H1 (cell line): Measurements from ENCODE around the gene ARHGAP4. TPM values are rescaled to one million over a fixed set of nuclear protein-coding genes. Genes with fewer than 3 reads are reported as not detected.

Source experiments
- CTCF ChIA-PET: fragments of 300-600 bp; sonication (Branson Sonifier 250); formaldehyde crosslinking; loops from one replicate; lab custom pipeline; 2021; ENCODE audit not compliant: partially characterized antibody; lab: Charles Lee
- POLR2A ChIA-PET: fragments of 300-600 bp; sonication (Branson Sonifier 250); formaldehyde crosslinking; loops from one replicate; lab custom pipeline; 2021; ENCODE audit warnings: inconsistent platforms; ENCODE audit not compliant: partially characterized antibody; lab: Charles Lee
- DNase-seq, 2 experiments: peaks; one replicate each; pipeline versions ENCODE4 v3.0.0 to v3.0.0-alpha.2; 2010 to 2022; ENCODE audit warnings: low spot score in 2 of 2, low read depth in 1 of 2, mixed read lengths in 1 of 2
- FAIRE-seq: peaks from 2 replicates; lab custom pipeline; 2011; peaks lifted over from hg19 to GRCh38; lab: Jason Lieb, UNC
- H2AFZ ChIP-seq: 2 replicates; pipeline ENCODE4 v1.8.1; 2012; ENCODE audit warnings: low read length, inconsistent platforms
- H2AK5ac ChIP-seq: 2 replicates; pipeline ENCODE4 v1.6.1; 2013; ENCODE audit warnings: low read depth, low read length
- H2BK120ac ChIP-seq: replicated peaks from 2 replicates; pipeline ENCODE3; 2013; ENCODE audit warnings: low read depth, low read length, inconsistent platforms
- H2BK12ac ChIP-seq: 2 replicates; pipeline ENCODE4 v1.6.1; 2013; ENCODE audit warnings: low read depth, low read length
- H2BK15ac ChIP-seq: 2 replicates; pipeline ENCODE4 v1.6.1; 2013; ENCODE audit warnings: low read length
- H2BK20ac ChIP-seq: 2 replicates; pipeline ENCODE4 v1.6.1; 2013; ENCODE audit warnings: low read length
- H2BK5ac ChIP-seq: 2 replicates; pipeline ENCODE4 v1.6.1; 2013; ENCODE audit warnings: low read depth, low read length
- H3K14ac ChIP-seq: 2 replicates; pipeline ENCODE4 v1.6.1; 2013; ENCODE audit warnings: inconsistent platforms; ENCODE audit not compliant: insufficient read length
- H3K18ac ChIP-seq: 2 replicates; pipeline ENCODE4 v1.6.1; 2013; ENCODE audit warnings: low read length; ENCODE audit errors: extremely low read depth
- H3K23ac ChIP-seq: 2 replicates; pipeline ENCODE4 v1.6.1; 2013; ENCODE audit warnings: inconsistent platforms; ENCODE audit not compliant: insufficient read length
- H3K23me2 ChIP-seq: 2 replicates; pipeline ENCODE4 v1.6.1; 2013; ENCODE audit warnings: low read depth, low read length
- H3K27ac ChIP-seq: 2 replicates; pipeline ENCODE4 v1.6.1; 2011; ENCODE audit warnings: low read depth, low read length, inconsistent platforms
- H3K27me3 ChIP-seq, 4 experiments: replicated peaks in 1 of 4; 1 replicate in 1 of 4; 2 replicates in 3 of 4; pipeline versions ENCODE4 v1.6.1 to v1.8.1; 2011 to 2013; ENCODE audit warnings: low read length in 3 of 4, mild to moderate bottlenecking in 3 of 4, inconsistent platforms in 2 of 4, mixed read lengths in 2 of 4, moderate library complexity in 1 of 4; ENCODE audit not compliant: control insufficient read depth in 3 of 4, insufficient read depth in 3 of 4; ENCODE audit errors: extremely low read depth in 1 of 4
- H3K36me3 ChIP-seq, 4 experiments: 2 replicates each; pipeline versions ENCODE4 v1.6.1 to v1.8.1; 2011 to 2013; ENCODE audit warnings: mild to moderate bottlenecking in 4 of 4, low read length in 3 of 4, moderate library complexity in 2 of 4, control low read depth in 1 of 4, inconsistent platforms in 1 of 4; ENCODE audit not compliant: insufficient read depth in 4 of 4, control insufficient read depth in 2 of 4
- H3K4ac ChIP-seq: replicated peaks from 2 replicates; pipeline ENCODE3; 2013; ENCODE audit warnings: low read length, low read depth, mixed read lengths, inconsistent platforms; ENCODE audit not compliant: insufficient read length
- H3K4me1 ChIP-seq, 4 experiments: replicated peaks in 1 of 4; 1 replicate in 1 of 4; 2 replicates in 3 of 4; pipeline versions ENCODE4 v1.6.1 to v1.8.1; 2011 to 2013; ENCODE audit warnings: low read length in 3 of 4, inconsistent platforms in 2 of 4, mixed read lengths in 1 of 4; ENCODE audit not compliant: insufficient read depth in 4 of 4, control insufficient read depth in 3 of 4
- H3K4me2 ChIP-seq, 2 experiments: 2 replicates each; pipeline versions ENCODE4 v1.6.1 to v1.8.1; 2011 to 2013; ENCODE audit warnings: low read depth in 2 of 2, low read length in 2 of 2, control low read depth in 1 of 2, inconsistent platforms in 1 of 2, mild to moderate bottlenecking in 1 of 2; ENCODE audit not compliant: insufficient read depth in 1 of 2
- H3K4me3 ChIP-seq, 4 experiments: fragments of 200-600, 300-600 bp in 1 of 4; sonication (generic), shearing (Covaris generic), sonication (Bioruptor Twin) in 1 of 4; 2 replicates each; pipeline versions ENCODE4 v1.5.1 to v1.8.1; 2011 to 2016; ENCODE audit warnings: low read length in 4 of 4, low read depth in 3 of 4, control low read depth in 2 of 4, inconsistent platforms in 2 of 4, mild to moderate bottlenecking in 2 of 4, mixed read lengths in 1 of 4, moderate library complexity in 1 of 4; ENCODE audit not compliant: insufficient read depth in 2 of 4; ENCODE audit errors: extremely low read depth in 1 of 4
- H3K56ac ChIP-seq: replicated peaks from 2 replicates; pipeline ENCODE3; 2013; ENCODE audit warnings: low read depth, mild to moderate bottlenecking, mixed read lengths, low read length, inconsistent platforms; ENCODE audit not compliant: insufficient read length
- H3K79me1 ChIP-seq: 2 replicates; pipeline ENCODE4 v1.6.1; 2013; ENCODE audit warnings: low read depth, low read length, control low read depth
- H3K79me2 ChIP-seq, 2 experiments: 2 replicates each; pipeline versions ENCODE4 v1.6.1 to v1.8.1; 2012 to 2013; ENCODE audit warnings: low read length in 2 of 2, mild to moderate bottlenecking in 2 of 2, inconsistent platforms in 1 of 2; ENCODE audit not compliant: insufficient read depth in 2 of 2, control insufficient read depth in 1 of 2
- H3K9ac ChIP-seq, 4 experiments: replicated peaks in 1 of 4; 1 replicate in 1 of 4; 2 replicates in 3 of 4; pipeline versions ENCODE4 v1.6.1 to v1.8.1; 2011 to 2013; ENCODE audit warnings: low read depth in 3 of 4, low read length in 3 of 4, control low read depth in 2 of 4, mild to moderate bottlenecking in 2 of 4, moderate library complexity in 2 of 4, inconsistent platforms in 1 of 4; ENCODE audit errors: extremely low read depth in 1 of 4
- H3K9me3 ChIP-seq, 2 experiments: 2 replicates each; pipeline versions ENCODE4 v1.6.1 to v1.8.1; 2012 to 2013; ENCODE audit warnings: mild to moderate bottlenecking in 2 of 2, moderate library complexity in 2 of 2, control low read depth in 1 of 2, inconsistent platforms in 1 of 2, low read depth in 1 of 2, low read length in 1 of 2, mixed read lengths in 1 of 2; ENCODE audit not compliant: insufficient read depth in 2 of 2
- H4K20me1 ChIP-seq, 2 experiments: replicated peaks in 1 of 2; 2 replicates each; pipeline versions ENCODE3 to v1.8.1; 2011 to 2013; ENCODE audit warnings: inconsistent platforms in 2 of 2, low read length in 2 of 2, mild to moderate bottlenecking in 1 of 2; ENCODE audit not compliant: insufficient read depth in 2 of 2, control insufficient read depth in 1 of 2
- H4K5ac ChIP-seq: 2 replicates; pipeline ENCODE4 v1.6.1; 2013; ENCODE audit warnings: low read length, low read depth, mixed read lengths, inconsistent platforms; ENCODE audit not compliant: insufficient read length
- H4K8ac ChIP-seq: 2 replicates; pipeline ENCODE4 v1.8.0; 2013; ENCODE audit warnings: mild to moderate bottlenecking, moderate library complexity, low read length, inconsistent platforms; ENCODE audit not compliant: insufficient read depth; ENCODE audit errors: extremely low read depth
- H4K91ac ChIP-seq: replicated peaks from 2 replicates; pipeline ENCODE3; 2013; ENCODE audit warnings: low read length, mixed read lengths, inconsistent platforms; ENCODE audit not compliant: insufficient read length
- BACH1 ChIP-seq: IDR thresholded peaks from 2 replicates; pipeline ENCODE4 v1.6.1; 2012; ENCODE audit warnings: low read length, improper control_type of control experiment
- GABPA ChIP-seq: IDR thresholded peaks from 2 replicates; pipeline ENCODE4 v1.6.1; 2011; ENCODE audit warnings: mild to moderate bottlenecking, low read length, moderate library complexity, borderline replicate concordance; ENCODE audit not compliant: insufficient read depth
- GTF2F1 ChIP-seq: IDR thresholded peaks from 2 replicates; pipeline ENCODE4 v1.6.1; 2012; ENCODE audit warnings: low read depth, low read length, improper control_type of control experiment, borderline replicate concordance
- KDM5A ChIP-seq: fragments of 200-600 bp; IDR thresholded peaks from 2 replicates; pipeline ENCODE4 v1.7.1; 2012; ENCODE audit warnings: mild to moderate bottlenecking, low read length, inconsistent platforms, mixed read lengths
- MAFK ChIP-seq: IDR thresholded peaks from 2 replicates; pipeline ENCODE4 v1.6.1; 2012; ENCODE audit warnings: low read depth, mild to moderate bottlenecking, improper control_type of control experiment, low read length
- NRF1 ChIP-seq: IDR thresholded peaks from 2 replicates; pipeline ENCODE4 v1.6.1; 2011; ENCODE audit warnings: mild to moderate bottlenecking, low read depth, low read length, improper control_type of control experiment
- RXRA ChIP-seq: IDR thresholded peaks from 2 replicates; pipeline ENCODE4 v1.6.1; 2011; ENCODE audit warnings: low read depth, mild to moderate bottlenecking, low read length, moderate library complexity; ENCODE audit not compliant: insufficient read depth
- SUZ12 ChIP-seq: fragments of 200-600 bp; sonication (generic); IDR thresholded peaks from 2 replicates; pipeline ENCODE4 v1.6.1; 2012; ENCODE audit warnings: mild to moderate bottlenecking, inconsistent platforms, low read length, moderate library complexity, mixed read lengths
- WGBS, 2 experiments: shearing (Covaris generic) in 1 of 2; methylation state at CpG; one replicate each; pipeline versions ENCODE4 v1.1.6 to v1.1.7; 2013 to 2015; ENCODE audit warnings: low lambda C conversion rate in 2 of 2, mixed read lengths in 2 of 2, inconsistent platforms in 1 of 2, low coverage in 1 of 2, missing lambda C conversion rate in 1 of 2; ENCODE audit not compliant: insufficient replicate concordance in 2 of 2, insufficient coverage in 1 of 2, insufficient read length in 1 of 2; ENCODE audit errors: extremely low coverage in 1 of 2, missing lambda C conversion rate in 1 of 2; 5-methylcytosine and 5-hydroxymethylcytosine counted together
- polyA plus RNA-seq, 7 experiments: library from polyadenylated mRNA; depleted of rRNA in 3 of 7; stranded (reverse) in 5 of 7; unstranded in 2 of 7; fragments of >200 nt in 5 of 7; fragments of 200-250 nt in 2 of 7; gene quantifications; 1 replicate in 5 of 7; 2 replicates in 1 of 7; 4 replicates in 1 of 7; pipeline versions ENCODE4 v1.2.1 to v1.2.3, GENCODE V29; 2011 to 2013; ENCODE audit warnings: missing spikeins in 2 of 7, mixed read lengths in 2 of 7
- total RNA-seq: library from RNA; stranded (reverse); fragmentation: NEBNext Ultra II Directional; extraction: Animal tissue kit (Norgen Biotek cat#: 25700); gene quantifications from 2 replicates; pipeline ENCODE4 v1.2.1, GENCODE V29; 2021
- TF ChIP-seq, protein P1 (sequence below): IDR thresholded peaks from 2 replicates; pipeline ENCODE4 v1.6.1; 2011; ENCODE audit warnings: low read length, improper control_type of control experiment
- TF ChIP-seq, protein P2 (sequence below): IDR thresholded peaks from 2 replicates; pipeline ENCODE4 v1.6.1; 2012; ENCODE audit warnings: low read length, inconsistent platforms

Gene ARHGAP4
- total and polyA plus RNA-seq, 2 of the 8 experiments (the other 6 are each of a cell fraction or from before 2014, with no cell fraction given), result 23.9 to 26.0 TPM

DNA sequence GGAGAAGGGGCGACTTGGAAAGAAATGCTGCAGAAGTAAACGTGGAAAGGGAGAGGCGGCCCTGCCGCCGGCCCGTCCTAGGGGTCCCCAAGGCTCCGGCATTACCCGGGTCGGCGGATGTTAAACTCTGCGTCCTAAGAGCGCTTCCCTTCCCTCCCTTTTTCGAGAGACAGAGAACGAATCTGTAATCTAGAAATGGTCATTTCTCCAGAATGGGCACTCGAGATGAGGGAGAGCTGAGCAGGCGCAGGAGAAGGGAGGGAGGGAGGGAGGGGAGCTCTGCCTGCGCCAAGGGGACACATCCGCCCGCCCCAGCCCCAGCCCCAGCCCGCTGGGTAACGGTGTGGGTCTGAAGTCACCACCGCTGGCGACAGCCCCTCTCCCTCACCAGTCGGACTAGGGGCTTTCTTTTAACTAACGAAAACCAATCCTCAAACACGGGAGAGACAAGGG is 43.9 kb upstream of the ARHGAP4 start:
- Histone ChIP-seq H3K4me1 (peaks cover 4 to 26% (median 17%) of the 10 kb centered on the region in 4 experiments), H3K27ac (no peak overlapping the region), H3K27me3 (no peaks in the 10 kb centered on the region), H2BK20ac (no peak overlapping the region), H3K56ac (no peak overlapping the region), H2BK12ac (no peak overlapping the region), H3K4me2 (peak overlapping the region; percentile 66 to 85), H3K9ac (peak overlapping the region in 2 of 4 experiments; percentile 8 to 30; a peak in 3 of 7 replicates), H2BK5ac (no peak overlapping the region), H4K20me1 (peaks cover 18 to 29% of the 10 kb centered on the region in 2 experiments), H3K23ac (no peak overlapping the region), H3K9me3 (no peaks in the 10 kb centered on the region), H3K36me3 (no peaks in the 10 kb centered on the region), H3K4ac (no peak overlapping the region), H3K23me2 (peaks cover 8% of the 10 kb centered on the region; the same call in 1 of the 2 replicates), H3K4me3 (peak overlapping the region; percentile 64 to 99 (median 82)), H4K8ac (no peak overlapping the region), H3K79me2 (peaks cover 44 to 58% of the 10 kb centered on the region in 2 experiments), H3K14ac (no peak overlapping the region), H4K91ac (no peak overlapping the region), H2BK120ac (no peak overlapping the region), H4K5ac (no peak overlapping the region), H3K79me1 (peaks cover 2% of the 10 kb centered on the region; the same call in 1 of the 2 replicates), H3K18ac (no peak overlapping the region), H2AK5ac (no peak overlapping the region), H2BK15ac (no peak overlapping the region), H2AFZ (no peak overlapping the region)
- FAIRE-seq (no peak), DNase-seq (no peak)
- POLR2A ChIA-PET, result interaction anchor here (0.9 to 4.6 kb wide), 9 partner anchors 12 to 440 kb away, joined by 3 to 43 read pairs (median 5); partner anchors contain the start of genes ARHGAP4 and RENBP
- 0% methylated on average over 2 of the region's 26 CpGs; no CpG with 5 or more reads in 1 of the 2 experiments for WGBS, 2 experiments
- CTCF ChIA-PET, result interaction anchor here (1.0 to 11.2 kb wide), 3 partner anchors 22 to 46 kb away, joined by 4 to 102 read pairs (median 5); partner anchors contain the start of gene RENBP
- TF ChIP-seq GABPA (no peak), KDM5A (no peak), GTF2F1 (no peak), SUZ12 (no peak), MAFK (no peak), RXRA (no peak), NRF1 (no peak), BACH1 (no peak)
- TF ChIP-seq, protein P1, sequence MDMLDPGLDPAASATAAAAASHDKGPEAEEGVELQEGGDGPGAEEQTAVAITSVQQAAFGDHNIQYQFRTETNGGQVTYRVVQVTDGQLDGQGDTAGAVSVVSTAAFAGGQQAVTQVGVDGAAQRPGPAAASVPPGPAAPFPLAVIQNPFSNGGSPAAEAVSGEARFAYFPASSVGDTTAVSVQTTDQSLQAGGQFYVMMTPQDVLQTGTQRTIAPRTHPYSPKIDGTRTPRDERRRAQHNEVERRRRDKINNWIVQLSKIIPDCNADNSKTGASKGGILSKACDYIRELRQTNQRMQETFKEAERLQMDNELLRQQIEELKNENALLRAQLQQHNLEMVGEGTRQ, result no peak
- TF ChIP-seq, protein P2, sequence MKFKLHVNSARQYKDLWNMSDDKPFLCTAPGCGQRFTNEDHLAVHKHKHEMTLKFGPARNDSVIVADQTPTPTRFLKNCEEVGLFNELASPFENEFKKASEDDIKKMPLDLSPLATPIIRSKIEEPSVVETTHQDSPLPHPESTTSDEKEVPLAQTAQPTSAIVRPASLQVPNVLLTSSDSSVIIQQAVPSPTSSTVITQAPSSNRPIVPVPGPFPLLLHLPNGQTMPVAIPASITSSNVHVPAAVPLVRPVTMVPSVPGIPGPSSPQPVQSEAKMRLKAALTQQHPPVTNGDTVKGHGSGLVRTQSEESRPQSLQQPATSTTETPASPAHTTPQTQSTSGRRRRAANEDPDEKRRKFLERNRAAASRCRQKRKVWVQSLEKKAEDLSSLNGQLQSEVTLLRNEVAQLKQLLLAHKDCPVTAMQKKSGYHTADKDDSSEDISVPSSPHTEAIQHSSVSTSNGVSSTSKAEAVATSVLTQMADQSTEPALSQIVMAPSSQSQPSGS, result no peak
